GM18868 (cell line): Measurements from ENCODE around the gene MAN1C1.
"Not testable (repeated sequence)": the region's sequence is repeated elsewhere in the genome, so short reads cannot be mapped to it uniquely, and the experiment has no call there.

ENCODE experiments used
- ATAC-seq: cut with Tn5 transposase; IDR thresholded peaks from one replicate; pipeline ENCODE4 v1.9.1; 2021; ENCODE audit warnings: mild to moderate bottlenecking, moderate library complexity; ENCODE audit not compliant: unreplicated experiment

MAN1C1 gene

GRCh38 chr1:25694167-25695007 is 77.8 kb downstream of the MAN1C1 start:
- no peak for ATAC-seq

- ATAC-seq: no peak
Measured at GRCh38 chr1:25695090-25695770, 78.6 kb downstream of the MAN1C1 start.

- ATAC-seq: no peak
Measured at GRCh38 chr1:25695771-25696311, 79.2 kb downstream of the MAN1C1 start.

- ATAC-seq: not testable (repeated sequence)
Measured at GRCh38 chr1:25696643-25697042, 80.1 kb downstream of the MAN1C1 start.

- ATAC-seq: no peak
Measured at GRCh38 chr1:25697435-25698217, 81.0 kb downstream of the MAN1C1 start.

GRCh38 chr1:25698252-25698651 is 81.7 kb downstream of the MAN1C1 start:
- no peak for ATAC-seq

- ATAC-seq: not testable (repeated sequence)
Measured at GRCh38 chr1:25699059-25699458, 82.5 kb downstream of the MAN1C1 start.

- no peak for ATAC-seq
Measured at GRCh38 chr1:25699500-25700143, 83.0 kb downstream of the MAN1C1 start.

- ATAC-seq: no peak
Measured at GRCh38 chr1:25700144-25700523, 83.5 kb downstream of the MAN1C1 start.

GRCh38 chr1:25700626-25701025 is 84.0 kb downstream of the MAN1C1 start:
- ATAC-seq: no peak

GRCh38 chr1:25701030-25701785 is 84.6 kb downstream of the MAN1C1 start:
- ATAC-seq: no peak

GRCh38 chr1:25702101-25702775 is 85.6 kb downstream of the MAN1C1 start:
- ATAC-seq: no peak

- ATAC-seq: no peak
Measured at GRCh38 chr1:25703041-25703440, 86.5 kb downstream of the MAN1C1 start.

- no peak for ATAC-seq
Measured at GRCh38 chr1:25703671-25704266, 87.2 kb downstream of the MAN1C1 start.

- ATAC-seq: no peak
Measured at GRCh38 chr1:25704267-25704691, 87.7 kb downstream of the MAN1C1 start.

- no peak for ATAC-seq
Measured at GRCh38 chr1:25705699-25706098, 89.1 kb downstream of the MAN1C1 start.

- no peak for ATAC-seq
Measured at GRCh38 chr1:25706146-25707089, 89.8 kb downstream of the MAN1C1 start.
